WI38 (cell line): ENCODE results near the gene HS3ST6.

ENCODE experiments used
- H3K4me3 ChIP-seq: 2 replicates; pipeline ENCODE4 v1.5.1; 2011; ENCODE audit warnings: low read depth, mild to moderate bottlenecking, control low read depth, low read length
- TF ChIP-seq, protein P1 (sequence below): IDR thresholded peaks from 2 replicates; pipeline ENCODE4 v1.5.1; 2012; ENCODE audit warnings: low read depth, mild to moderate bottlenecking, control low read depth, low read length

The HS3ST6 gene

DNA sequence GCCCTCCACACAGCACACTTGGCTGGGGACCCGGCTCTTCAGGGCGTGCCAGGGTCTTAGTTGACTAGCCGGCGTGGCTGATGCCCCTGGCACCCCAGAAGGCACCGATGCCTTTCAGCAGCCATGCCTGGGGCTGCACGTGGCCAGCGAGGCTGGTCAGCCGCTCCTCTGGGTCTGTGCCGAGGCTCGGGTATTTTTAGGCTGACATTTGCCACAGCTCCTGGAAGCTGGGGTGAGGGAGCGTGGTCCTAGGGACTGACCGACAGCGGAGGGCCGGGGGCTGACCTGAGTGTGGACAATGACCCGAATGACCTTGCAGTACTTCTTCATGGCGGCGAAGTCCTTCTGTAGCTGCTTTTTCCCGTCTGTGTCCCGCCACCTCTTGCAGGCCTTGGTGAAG is 32.3 kb upstream of the HS3ST6 start:
- TF ChIP-seq, protein P1, sequence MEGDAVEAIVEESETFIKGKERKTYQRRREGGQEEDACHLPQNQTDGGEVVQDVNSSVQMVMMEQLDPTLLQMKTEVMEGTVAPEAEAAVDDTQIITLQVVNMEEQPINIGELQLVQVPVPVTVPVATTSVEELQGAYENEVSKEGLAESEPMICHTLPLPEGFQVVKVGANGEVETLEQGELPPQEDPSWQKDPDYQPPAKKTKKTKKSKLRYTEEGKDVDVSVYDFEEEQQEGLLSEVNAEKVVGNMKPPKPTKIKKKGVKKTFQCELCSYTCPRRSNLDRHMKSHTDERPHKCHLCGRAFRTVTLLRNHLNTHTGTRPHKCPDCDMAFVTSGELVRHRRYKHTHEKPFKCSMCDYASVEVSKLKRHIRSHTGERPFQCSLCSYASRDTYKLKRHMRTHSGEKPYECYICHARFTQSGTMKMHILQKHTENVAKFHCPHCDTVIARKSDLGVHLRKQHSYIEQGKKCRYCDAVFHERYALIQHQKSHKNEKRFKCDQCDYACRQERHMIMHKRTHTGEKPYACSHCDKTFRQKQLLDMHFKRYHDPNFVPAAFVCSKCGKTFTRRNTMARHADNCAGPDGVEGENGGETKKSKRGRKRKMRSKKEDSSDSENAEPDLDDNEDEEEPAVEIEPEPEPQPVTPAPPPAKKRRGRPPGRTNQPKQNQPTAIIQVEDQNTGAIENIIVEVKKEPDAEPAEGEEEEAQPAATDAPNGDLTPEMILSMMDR, result no peak

DNA sequence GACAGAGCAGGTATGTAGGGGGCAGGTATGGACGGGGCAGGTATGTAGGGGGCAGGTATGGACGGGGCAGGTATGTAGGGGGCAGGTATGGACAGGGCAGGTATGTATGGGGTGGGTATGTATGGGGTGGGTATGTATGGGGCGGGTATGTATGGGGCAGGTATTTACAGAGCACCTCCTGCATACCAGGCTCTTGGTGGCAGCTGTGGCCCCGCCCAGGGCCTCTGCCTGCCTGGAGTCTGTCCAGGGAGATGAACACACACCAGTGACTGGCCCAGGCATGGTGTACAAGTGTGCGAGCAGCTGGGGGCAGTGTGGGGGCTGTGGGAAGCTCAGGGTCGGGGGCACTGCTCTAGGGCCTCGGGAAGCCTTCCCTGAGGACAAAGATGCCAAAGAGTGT is 31.8 kb upstream of the HS3ST6 start:
- H3K4me3 ChIP-seq, result no peak overlapping the region
- TF ChIP-seq, protein P1, result no peak

More for the DNA sequence above, 32.3 kb upstream of the HS3ST6 start:
- no peak overlapping the region for H3K4me3 ChIP-seq

DNA sequence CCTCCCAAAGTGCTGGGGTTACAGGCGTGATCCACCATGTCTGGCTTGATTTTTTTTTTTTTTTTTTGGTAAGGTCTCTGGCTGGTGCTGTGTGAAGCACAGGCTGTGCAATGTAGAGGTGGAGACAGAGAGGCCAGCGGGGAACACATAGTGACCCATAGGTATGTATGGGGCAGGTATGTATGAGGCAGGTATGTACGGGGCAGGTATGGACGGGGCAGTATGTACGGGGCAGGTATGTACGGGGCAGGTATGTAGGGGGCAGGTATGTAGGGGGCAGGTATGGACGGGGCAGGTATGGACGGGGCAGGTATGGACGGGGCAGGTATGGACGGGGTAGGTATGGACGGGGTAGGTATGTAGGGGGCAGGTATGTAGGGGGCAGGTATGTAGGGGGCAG is 31.3 kb upstream of the HS3ST6 start:
- no peak overlapping the region for H3K4me3 ChIP-seq
- TF ChIP-seq, protein P1, result no peak

DNA sequence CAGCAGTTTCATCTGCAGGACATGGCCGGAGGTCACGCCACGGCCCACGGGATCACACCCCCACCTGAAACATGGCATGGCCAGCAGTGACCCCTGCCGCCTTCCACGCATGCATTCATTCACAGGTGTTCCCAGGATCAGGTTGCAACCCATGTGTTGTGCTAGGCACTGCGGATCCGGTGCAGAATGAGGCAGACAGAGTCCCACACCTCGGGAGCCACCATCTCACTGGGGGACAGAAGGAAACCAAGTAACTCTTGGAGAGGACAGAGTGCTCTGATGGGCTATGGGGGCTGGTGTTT is 29.1 kb upstream of the HS3ST6 start:
- H3K4me3 ChIP-seq, result no peak overlapping the region
- TF ChIP-seq, protein P1, result no peak

DNA sequence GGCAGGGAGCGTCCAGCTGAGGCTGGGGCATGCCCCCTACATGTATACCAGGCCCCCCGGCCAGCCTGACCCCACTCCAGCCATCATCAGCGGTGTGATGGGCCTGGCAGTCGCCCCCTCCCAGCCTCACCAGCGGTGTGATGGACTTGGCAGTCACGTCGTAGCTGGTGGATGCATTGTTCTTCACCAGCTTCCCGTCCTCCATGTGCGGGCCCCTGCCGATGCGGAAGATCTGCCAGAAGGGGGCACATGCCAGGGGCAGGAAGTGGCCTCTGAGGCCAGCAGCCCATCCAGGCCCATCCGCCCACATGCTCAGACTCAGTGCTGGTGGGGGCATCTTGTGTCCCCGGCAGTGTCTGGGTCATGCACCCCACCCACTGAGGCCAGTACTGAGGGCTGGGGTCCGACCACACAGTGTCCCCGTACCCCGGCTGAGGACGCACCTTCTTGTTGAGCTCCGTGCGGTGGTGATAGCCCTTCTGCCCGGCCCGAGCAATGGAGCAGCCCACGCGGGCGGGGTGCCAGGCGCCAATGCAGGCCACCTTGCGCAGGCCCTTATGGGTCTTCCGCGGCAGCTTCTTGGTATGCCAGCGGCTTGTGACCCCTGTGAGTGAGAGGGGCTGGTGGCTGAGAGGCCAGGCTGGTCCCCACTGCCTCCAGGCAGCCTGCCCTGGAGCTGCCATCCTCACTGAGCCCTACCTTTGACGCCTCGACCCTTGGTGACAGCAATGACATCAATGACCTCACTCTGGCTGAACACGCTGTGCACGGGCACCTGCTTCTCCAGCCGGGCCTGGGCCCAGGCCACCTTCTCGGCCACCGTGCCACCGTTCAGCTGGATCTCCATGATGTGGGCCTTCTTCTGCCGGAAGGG is 28.5 kb upstream of the HS3ST6 start:
- TF ChIP-seq, protein P1, result no peak
- H3K4me3 ChIP-seq, result no peak overlapping the region

DNA sequence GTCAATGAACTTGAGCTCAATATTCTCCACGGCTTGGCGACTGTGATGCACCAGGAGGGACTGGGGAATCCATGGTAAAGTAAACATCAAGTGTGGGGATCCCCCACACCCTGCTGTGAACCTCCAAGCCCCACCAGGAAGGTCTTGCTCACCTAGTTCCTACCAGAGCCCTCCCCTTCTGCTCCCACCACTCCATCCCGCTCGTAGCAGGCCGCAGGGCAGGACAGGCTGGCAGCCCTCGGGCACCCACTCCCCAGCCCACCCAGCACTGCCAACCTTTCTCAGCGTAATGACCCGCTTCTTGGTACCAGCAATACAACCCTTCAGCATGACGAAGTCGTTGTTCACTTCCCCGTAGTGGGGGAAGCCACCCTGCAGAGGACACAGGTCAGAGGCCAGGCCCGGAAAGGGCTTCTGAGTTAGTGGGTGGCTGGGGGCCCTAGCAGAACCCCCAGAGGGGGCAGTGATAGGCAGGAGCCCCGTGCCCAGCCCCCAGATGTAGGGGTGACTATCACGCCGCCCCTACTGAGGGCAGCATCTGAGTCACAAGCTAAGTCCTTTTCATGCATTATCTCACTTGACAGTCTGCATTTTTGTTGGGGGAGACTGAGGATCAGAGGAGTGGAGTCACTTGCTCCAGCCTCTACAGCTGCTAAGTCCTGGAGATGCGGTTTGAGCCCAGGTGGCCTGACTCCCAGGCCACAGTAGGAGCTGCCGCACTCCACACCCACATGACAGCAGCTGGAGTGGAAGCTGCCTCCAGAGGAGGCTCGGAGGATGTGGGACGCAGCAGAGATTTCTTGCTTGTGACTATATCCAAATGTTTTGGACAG is 27.6 kb upstream of the HS3ST6 start:
- TF ChIP-seq, protein P1, result no peak
- no peak overlapping the region for H3K4me3 ChIP-seq
